CD4-positive, alpha-beta T cell treated with Interleukin-10 for 1 hour (primary cell): ENCODE measurements around the gene HIVEP3.
A peak's percentile ranks its signal among the peaks of the same experiment; 100 is the strongest.

ENCODE experiments used
- DNase-seq: peaks from one replicate; pipeline ENCODE4 v3.0.0-alpha.2; 2020

Gene HIVEP3

DNA sequence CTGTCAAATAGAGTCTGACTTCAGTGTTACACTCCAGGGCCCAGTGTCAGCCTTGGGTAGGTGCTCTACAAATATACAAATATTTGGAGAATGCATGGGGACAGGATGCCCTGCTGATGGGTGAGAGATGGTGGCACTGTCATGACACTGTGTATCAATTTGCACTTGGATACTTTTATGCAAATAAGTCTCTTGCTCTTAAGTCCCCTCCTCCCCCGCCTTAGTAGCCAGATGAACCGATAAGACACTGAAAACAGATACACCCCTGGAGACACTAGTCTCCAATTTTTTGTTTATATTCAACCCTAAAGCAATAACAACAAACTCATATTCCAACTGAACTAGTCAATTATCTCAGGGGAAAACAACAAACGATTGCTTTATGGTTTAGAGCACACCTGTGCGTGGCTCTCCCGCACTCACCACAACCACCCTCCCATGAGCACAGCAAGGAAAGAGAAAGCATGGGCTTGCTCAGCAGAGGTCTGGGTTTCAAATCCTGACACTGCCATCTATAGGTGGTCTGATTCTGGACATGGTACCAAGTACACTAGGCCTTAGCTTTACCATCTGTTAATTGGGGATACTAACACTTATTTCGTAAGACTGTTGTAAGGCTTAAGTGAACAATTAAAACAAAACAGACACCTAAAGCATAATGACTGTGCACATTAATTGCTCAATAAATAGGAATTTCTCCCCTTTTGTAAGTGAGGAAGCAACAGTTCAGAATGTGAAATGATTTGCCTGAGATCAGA is 50.3 kb downstream of the HIVEP3 start:
- peak; percentile 52 for DNase-seq

DNA sequence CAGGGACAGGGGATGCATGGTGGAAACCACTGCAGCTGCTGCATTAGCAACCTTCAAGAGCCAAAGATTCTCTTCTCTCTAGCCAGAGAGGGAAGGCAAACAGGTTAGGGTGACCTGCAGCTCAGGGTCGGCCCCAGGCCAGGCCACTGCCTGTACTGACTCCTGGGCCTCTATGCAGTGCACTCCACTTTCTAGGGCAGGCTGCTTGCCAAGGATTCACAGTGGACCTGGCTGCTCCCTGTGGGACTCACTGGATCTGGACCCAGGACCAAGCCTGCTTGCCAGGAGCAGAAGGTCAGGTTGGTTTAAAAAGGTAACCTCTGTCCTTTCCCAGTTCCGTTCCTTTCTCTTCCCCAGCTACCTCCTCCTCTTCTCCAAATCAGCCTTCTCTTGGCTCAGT is 52.4 kb downstream of the HIVEP3 start:
- no peak for DNase-seq

DNA sequence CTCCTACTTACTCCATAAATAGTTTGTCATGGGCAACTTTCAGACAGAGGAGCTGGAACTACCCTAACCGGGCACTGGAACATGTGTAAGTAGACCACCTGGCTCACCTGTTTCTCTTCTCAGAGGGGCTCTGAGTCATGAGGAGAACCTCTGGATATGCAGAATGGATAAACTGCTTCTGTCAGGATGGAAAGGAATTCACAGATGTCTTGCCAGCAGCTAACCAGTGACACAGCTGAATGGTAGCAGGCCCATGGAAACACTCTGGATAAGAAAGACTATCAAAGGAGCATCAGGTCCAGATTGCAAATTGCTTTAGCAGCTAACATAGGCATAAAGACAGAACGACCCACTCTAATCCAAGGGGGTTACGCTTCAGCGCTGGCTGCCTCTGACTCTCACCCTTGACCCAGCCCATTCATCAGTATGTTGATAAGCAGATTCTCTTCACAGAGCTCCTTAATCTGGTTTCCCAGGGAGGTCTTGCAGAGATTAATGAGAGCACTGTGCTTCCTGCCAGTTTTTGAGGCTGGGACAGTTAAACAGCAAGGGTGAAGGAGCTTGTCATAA is 54.2 kb downstream of the HIVEP3 start:
- no peak for DNase-seq

DNA sequence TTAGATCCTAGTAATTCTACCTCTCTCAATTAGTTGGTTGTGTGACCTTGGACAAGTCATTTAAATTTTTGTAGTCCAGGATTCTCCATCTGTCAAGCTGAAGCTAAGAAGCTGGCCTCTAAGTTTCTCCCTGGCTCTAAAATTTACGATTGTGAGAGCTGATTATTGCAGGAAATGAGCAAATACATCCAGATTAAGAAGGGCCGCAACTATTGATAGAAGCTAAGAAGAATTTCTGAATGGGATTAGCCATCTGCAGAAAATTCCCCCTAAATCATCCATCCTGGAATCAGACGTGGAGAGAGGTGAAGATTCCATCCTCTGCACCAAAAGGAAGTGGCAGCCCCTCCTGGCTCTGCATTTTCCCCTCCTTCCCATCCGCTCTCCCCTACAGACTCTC is 55.0 kb downstream of the HIVEP3 start:
- no peak for DNase-seq

DNA sequence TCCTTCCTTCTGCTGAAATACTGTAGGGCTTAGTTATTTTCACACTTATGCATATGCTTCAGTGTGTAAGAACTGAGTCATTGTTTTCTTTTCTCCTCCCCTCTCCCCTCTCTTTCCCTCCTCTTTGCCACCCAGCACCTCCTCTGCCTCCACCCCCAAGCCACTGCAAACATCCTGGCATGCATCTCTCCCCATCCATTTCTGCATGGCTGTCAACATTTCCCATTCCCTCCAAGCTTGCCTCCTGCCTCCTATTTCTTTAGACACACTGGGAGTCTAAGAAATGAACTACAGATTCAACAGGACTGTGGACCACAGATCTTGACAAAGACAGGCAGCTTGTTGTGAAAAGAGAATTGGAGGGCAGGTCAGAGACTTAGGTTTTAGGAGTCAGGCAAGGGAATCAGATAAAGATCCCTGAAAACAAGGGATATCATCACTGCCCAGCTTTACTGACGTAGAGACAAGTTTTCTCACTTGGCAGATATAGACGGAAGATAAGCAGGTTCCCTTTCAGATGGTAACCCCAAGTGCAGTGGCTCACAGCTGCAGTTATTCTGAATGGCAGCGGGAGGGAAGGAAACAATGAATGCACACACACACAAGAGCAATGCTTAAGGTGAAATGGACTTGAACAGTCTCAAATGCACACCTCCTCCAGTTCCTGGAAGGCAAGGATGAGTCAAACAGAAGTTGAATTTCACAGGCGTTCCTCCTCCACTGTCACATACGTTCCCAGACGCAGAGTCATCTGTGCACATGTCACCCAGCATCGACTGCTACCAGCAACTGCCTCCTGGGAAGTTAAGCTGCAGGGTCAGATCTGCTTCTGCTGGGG is 56.1 kb downstream of the HIVEP3 start:
- no peak for DNase-seq

DNA sequence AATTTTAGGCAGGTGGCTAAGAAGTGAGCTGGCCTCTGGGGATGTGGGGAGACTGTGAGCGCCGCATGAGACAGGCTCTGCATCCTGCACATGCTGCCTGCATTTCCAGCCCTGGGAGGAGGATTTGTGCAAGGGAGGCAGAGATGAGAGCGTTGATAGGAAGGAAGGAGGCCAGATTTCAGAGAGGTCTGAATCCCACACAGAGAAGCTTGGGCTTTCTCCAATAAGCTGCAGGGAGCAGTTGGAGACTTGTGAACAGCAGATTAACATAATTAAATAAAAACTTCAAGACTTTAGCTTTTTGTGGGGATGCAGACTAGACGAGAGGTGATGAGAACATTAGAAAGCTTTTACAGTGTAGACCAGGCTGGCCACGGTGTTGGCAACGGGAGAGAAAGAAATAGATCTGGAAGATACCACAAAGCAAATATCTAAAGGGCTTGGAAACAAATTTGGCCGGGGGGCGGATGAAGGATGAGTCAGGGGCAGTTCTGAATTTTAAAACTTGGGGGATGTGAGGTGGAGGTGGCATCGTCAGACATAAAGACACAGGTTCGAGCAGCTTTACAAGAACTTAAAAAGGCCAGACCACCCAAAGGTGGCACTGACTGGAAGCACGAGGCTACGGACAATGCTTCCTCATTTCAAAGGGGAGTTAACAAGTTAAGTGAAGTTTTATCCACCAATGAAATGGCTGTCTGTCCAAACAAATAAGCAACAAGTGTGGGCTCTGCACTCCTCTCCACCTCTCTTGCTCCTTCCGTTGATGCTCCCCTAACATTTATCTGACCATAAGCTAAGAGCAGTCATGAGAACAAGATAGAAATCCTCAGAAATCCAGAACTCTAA is 57.0 kb downstream of the HIVEP3 start:
- no peak for DNase-seq

DNA sequence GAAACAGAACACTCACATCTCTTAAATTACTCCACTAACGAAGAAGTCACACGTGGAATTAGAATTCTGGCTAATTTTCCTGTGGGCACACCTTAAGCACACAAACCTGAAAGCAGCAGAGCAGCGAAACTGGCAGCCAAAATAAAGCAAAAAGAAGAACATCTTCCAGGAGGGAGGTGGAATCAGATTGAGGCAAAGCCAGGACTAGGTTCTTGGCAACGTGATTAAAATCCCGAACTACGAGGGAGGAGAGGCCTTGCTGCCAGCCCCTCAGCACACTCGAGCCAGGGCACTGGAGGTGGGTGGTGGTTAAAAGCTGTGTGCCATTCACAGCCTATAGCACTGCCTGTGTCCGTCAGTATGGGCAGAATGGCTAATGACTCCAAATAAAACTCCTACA is 58.0 kb downstream of the HIVEP3 start:
- DNase-seq = no peak

DNA sequence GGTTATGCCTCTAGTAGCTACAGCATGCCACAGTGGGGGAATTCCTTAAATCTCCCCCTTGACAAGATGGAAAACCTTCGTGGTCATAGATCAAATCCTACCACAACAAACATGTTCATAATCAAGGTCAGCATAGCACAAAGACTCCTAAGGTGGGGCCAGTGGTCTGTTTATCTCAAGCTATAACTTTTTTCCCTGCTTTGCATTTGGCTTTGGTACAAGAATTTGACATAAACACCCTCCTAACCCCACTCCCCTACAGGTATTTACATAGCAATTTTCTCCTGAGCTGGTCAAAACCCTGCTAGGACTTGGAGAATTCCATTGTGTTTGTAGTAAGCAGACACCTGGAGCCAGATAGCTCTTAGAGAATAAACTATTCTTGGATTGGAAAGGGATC is 58.5 kb downstream of the HIVEP3 start:
- DNase-seq = no peak

DNA sequence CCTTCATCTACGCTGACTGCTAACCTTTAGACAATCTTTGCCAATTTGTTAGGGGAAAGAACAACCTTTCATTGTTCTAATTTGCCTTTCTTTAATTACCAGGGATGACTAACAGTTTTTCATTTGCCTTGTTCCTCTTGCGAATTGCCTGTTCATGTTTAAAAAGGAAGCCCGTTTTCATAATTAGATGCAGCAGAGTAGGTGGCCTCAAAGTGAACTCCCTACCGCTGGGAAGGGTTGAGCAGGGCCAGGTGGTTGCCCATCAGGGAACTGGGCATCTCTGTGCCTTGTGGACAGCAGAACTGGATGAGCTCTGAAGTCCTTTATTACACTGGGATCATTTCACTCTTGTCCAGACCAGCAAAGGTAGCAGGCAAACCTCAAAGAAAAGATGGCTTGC is 59.0 kb downstream of the HIVEP3 start:
- no peak for DNase-seq

DNA sequence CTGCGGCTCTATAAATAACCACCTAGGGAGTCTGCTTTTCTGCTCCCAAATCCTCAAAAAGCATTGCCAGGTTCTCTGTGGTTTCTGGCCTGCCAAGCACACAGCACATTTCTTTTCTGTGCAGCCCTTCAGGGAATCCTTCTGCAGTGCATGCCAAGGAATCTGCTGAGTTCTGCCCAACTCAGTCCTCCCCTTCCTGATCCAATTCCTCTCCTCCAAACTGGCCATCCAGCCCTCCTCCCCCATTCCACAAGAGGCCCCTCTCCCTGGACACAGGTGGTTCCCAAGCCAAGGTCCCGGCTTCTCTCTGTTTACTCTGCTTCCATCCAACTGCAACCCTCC is 61.8 kb downstream of the HIVEP3 start:
- no peak for DNase-seq

DNA sequence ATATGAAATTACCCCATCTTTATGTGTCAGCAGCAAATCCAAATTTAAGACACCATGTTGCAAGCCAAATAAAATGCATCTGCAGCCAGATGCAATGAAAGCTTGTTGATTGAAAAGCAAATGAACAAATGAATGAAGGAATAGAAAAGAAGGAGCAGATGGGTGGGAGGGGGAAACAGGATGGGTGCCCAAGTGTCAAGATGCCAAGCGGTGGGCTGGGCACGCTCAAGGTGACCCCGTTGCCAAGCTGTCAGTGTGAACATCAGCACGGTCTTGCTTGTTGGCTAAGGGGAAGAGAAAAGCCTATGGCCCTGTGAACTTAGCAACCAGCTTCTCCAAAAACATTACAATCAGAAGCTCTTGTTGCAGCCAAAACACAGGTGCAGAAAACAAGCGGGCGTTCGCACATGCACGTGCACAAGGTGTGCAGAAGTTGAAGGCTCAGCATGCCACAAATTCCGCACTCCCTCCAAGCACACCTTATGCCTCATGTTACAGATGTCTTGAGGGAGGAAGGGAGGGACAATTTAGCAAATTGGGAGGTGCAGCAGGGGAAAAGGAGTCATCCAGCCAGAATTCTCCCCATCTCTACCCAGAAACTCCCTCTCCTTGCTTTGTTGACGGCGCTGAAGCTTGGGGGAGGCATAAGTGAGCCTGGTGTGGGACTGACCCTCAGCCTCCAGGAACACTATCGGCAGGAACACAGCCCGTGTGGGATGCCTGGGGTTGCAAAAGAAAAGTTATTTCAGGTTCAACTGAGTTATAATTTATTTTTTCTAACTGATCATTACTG is 62.4 kb downstream of the HIVEP3 start:
- DNase-seq = no peak

DNA sequence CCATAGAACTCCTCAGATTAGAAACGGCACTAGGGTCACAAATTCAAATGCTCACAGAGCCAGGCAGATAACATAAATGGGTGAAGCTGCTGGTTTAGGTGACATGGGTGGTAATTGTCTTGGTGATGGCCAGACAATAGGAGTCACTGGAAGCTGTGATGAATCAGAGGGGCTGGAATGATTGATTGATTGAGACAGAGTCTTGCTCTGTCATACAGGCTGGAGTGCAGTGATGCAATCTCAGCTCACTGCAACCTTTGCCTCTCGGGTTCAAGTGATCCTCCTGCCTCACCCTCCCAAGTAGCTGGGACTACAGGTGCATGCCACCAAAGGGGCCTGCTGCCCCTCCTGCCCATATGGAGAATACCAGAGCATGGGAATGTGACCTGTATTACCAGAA is 63.0 kb downstream of the HIVEP3 start:
- no peak for DNase-seq

DNA sequence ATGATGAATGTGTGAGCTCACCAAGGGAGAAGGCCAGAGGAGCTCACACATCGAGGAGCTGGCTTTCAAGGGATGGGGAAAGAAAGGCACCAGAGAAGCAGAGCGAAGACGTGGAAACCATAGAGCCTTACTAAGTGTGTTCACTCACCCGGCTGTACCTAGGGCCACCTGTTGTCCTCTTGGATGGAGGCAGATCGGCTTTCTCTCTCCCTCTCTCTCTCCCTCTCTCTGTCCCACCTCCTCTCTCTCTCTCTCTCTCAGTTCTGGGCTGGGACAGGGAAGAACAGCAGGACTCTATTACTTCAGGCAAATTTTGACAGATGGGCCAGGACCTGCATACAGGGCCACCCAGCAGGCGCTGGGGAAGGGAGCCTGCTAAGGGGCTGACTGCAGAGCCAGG is 64.8 kb downstream of the HIVEP3 start:
- no peak for DNase-seq

DNA sequence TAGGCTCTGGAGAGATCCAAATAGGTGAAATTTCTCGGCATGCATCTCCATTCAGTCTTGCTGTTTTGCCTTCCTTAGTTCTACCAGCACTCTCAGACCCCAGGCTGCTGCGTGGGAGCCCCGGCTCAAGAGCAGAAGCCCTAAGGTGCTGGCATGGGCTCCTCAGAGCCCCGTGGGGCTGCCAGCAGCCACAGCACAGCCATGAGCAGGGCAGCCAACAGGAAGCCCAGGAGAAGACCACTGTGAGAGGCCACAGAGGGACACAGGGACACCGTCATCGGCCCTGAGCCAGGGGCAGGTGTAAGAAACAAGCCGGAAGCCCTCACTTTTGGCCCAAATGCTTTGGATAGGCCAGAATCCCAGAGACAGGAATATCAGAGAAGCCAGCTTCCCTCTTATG is 66.6 kb downstream of the HIVEP3 start:
- DNase-seq = no peak

DNA sequence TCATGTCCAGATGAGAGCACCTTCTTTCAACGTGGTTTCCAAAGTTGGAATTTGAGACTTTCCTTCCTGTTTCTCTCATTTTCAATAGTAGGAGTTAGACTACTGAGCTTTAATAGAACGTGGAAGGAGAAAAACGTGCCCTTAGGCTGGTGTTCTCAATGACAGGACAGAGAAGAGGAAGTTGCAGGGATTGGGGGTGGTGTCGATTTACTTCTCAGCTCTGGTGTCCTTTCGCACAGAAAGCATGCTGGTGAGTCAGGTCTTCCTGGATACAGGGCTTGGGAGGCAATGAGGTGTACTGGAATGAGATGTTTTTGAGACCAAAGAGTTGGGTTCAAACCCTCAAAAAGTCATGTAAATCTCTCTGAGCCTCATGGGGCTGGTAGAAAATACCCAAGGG is 67.1 kb downstream of the HIVEP3 start:
- no peak for DNase-seq

DNA sequence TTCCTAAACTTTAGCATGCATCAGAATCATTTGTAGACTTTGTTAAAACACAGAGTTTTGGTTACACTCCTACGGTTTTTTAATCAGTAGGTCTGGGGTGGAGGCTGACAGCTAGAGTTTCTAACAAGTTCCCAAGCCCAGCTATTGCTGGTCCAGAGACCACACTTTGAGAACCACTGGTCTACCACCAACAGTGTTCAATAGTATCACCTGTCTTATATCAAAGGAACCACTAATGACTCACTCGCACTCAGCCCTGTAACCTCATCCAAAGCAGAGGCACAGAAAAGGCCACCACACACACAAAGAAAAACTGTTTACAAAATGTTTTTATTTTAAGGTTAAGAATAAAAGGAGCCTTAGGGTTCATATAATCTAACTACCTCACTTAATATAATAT is 68.7 kb downstream of the HIVEP3 start:
- DNase-seq = peak; percentile 21

DNA sequence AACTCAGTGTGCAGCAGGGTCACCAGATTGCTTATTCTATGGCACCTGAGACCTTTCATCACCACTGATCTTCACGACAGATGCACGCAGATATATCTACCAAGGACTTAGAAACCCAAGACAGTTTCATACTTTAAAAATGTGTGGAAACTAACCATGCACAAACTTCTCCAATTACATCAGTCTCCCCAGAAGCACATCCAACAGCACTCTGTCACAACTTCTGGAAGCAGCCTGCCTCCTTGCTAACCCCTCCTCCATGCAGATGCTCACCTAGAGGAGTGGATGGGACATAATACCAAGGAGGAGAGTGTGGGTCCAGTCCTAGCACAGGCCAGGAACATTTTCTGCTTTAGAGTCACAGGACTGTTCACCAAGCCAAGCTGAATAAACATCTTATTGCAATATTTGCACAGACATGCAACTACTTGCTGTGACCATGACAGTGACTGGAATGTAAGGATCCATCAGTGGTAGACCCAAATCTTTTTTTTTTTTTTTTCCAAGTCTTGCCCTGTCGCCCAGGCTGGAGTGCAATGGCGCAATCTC is 69.4 kb downstream of the HIVEP3 start:
- DNase-seq = no peak

DNA sequence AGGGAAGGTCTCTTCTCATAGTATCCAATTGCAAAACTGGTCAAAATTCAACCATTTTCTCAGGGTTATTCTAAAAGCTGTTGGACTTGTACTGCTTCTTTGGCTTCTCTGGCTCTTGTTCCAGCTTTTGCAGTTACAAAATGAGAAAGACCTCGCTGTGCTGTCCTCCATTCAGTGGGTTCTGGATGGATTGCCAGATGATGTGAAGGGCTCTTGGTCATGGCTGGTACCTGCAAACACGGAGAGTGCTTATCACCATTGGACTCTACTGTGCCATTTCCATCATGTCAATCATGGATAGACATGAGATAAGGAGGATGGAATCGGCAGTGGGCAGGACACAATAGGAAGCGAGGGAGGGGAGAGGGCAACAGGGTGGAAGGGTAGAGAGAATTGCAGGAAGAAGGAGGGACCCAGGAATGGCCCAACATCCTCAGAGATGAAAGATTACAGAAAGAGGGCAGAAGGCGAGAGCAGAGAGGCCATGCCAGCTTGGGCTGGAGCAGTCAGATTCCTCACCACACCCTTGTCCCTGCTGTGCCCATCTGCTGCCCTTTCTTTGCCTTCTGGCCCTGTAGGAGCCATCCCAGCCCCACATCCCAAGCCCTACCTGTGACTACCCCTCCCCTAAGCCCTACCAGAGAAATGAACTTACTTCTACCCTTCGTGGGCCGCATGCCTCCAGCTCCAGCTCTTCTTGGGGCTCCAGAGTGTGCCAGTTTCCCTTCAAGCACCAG is 70.3 kb downstream of the HIVEP3 start:
- no peak for DNase-seq

DNA sequence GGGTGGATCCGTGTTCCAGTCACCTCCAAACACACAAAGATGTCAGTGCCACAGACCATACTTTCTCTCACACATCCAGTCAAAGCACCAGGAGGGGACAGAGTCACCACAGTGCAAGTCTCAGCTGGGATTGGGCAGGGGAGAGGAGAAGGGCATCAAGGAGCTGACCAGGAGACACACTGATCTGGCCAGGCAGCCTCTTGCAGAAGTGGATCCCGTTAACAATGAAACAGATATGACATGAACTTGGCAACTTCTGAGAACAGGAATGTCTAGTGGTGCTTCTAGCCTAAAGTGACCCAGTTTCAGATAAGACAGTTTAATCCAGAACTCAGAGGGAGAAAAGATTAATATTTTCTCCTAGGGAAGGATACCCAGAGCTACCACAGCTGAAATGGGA is 71.0 kb downstream of the HIVEP3 start:
- DNase-seq = no peak

DNA sequence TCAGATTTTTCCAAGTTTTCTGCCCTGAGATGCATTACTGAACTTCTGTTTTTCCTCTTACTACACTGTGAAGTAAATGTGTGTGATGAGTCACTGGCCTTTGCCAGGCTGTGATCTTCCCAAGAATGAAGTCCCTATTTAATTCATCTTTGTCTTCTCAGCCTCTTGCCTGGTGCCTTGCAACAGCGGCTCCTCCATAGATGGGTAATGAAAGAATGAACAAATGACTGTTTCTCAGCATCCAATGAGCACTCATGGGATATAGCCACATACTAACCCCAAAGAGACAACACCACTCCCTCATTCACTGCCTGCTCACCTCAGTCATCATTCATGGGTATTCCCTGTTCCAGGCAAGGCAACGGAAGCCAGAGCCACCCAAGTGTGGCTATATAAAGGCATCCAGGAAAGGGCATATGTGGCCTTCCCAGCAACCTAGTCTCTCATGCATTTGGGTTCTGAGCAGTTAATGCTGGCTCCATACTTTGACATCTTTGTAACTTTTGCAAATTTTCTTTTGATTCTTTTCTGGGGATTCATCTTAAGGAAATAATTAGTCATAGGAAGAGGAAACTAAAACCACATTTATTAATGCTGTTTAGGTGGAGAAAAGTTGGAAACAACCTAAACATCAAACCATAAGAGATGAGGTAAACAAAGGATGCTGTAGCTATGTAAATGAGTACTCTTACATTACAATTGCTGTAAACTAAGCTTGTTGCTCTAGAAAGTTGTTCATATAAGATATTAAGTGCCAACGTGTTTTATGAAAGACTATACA is 71.9 kb downstream of the HIVEP3 start:
- DNase-seq = no peak
